PFSK-1 (cell line): ENCODE results near the gene AHI1.

ENCODE experiments used
- FOXP2 ChIP-seq: optimal IDR thresholded peaks from 2 replicates; pipeline ENCODE3; 2011; ENCODE audit warnings: borderline replicate concordance, control low read depth, inconsistent platforms; ENCODE audit not compliant: insufficient read depth; ENCODE audit errors: extremely low read length, extremely low read depth
- POLR2AphosphoS5 ChIP-seq: IDR thresholded peaks from 2 replicates; pipeline ENCODE4 v1.6.1; 2012; ENCODE audit warnings: low read depth, mild to moderate bottlenecking, control low read depth, low read length, moderate library complexity
- REST ChIP-seq, 2 experiments: IDR thresholded peaks; 2 replicates each; pipeline versions ENCODE4 v1.6.1 to v1.8.0; 2011 to 2012; ENCODE audit warnings: low read depth in 2 of 2, low read length in 2 of 2, control low read depth in 1 of 2, inconsistent platforms in 1 of 2, mild to moderate bottlenecking in 1 of 2, moderate library complexity in 1 of 2; ENCODE audit not compliant: insufficient read depth in 1 of 2
- SIN3A ChIP-seq: IDR thresholded peaks from 2 replicates; pipeline ENCODE4 v1.6.1; 2012; ENCODE audit warnings: mild to moderate bottlenecking, low read length, moderate library complexity, borderline replicate concordance; ENCODE audit not compliant: insufficient read depth
- TAF1 ChIP-seq: IDR thresholded peaks from 2 replicates; pipeline ENCODE4 v1.6.1; 2012; ENCODE audit warnings: low read length, control low read depth, borderline replicate concordance; ENCODE audit not compliant: insufficient read depth

The AHI1 gene

DNA sequence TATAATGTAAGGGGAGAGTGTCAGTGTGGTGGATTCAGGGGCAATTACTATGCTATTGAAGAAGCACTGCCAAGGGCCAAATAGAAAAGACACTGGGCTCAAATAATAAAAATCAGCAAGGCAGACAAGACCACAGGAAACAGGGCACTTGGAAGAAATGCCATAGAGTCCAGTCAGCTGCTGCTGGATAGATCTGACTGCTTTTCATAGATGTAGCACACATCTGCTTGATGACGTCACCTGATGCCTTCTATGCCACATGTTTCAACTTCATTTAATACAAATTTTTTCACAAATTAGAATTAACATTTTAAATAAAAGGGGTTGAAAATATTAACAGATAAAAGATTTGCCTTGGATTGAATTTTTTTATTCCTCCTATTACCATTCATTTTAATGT lies 23.9 kb upstream of the AHI1 start:
- no peak for TF ChIP-seq SIN3A
- no peak for TF ChIP-seq POLR2AphosphoS5
- no peak for TF ChIP-seq FOXP2
- no peak for TF ChIP-seq TAF1

DNA sequence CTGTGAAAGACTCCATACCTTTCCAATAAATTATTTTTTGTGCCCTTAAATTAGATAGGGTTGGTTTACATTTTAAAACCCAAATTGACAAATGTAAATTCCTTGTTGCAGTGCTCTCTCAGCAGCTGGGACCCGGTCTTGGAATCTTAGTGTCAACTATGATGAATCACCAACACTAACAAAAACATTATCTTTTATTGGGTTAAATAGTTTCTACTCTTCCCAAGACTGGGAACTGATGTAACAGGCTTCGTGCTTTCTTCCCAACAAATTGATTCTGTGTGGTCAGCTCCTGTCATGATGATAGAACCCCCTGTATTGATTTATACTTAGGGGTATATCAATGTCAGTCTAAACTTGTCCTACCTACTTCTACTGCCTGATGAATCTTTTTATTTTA lies 23.2 kb upstream of the AHI1 start:
- no peak for TF ChIP-seq REST (IDR thresholded peaks at IDR 0.05; ENCODE audit: insufficient read depth in 1 of 2, low read depth in 2 of 2, low read length in 2 of 2)
- no peak for TF ChIP-seq TAF1
- TF ChIP-seq POLR2AphosphoS5 = no peak
- TF ChIP-seq SIN3A = no peak
- no peak for TF ChIP-seq FOXP2

- TF ChIP-seq FOXP2 (no peak), TAF1 (no peak), REST (IDR thresholded peaks at IDR 0.05; ENCODE audit: insufficient read depth in 1 of 2, low read depth in 2 of 2, low read length in 2 of 2) (no peak), POLR2AphosphoS5 (no peak), SIN3A (no peak)
These were observed 21.8 kb upstream of the AHI1 start for GRCh38 chr6:135519348-135519747.

GRCh38 chr6:135517527-135517926 lies 20.0 kb upstream of the AHI1 start:
- TF ChIP-seq SIN3A = no peak
- no peak for TF ChIP-seq REST (IDR thresholded peaks at IDR 0.05; ENCODE audit: insufficient read depth in 1 of 2, low read depth in 2 of 2, low read length in 2 of 2)
- no peak for TF ChIP-seq TAF1
- no peak for TF ChIP-seq POLR2AphosphoS5
- TF ChIP-seq FOXP2 = no peak

- TF ChIP-seq POLR2AphosphoS5 = no peak
- no peak for TF ChIP-seq TAF1
- TF ChIP-seq SIN3A = no peak
- no peak for TF ChIP-seq FOXP2
- no peak for TF ChIP-seq REST (IDR thresholded peaks at IDR 0.05; ENCODE audit: insufficient read depth in 1 of 2, low read depth in 2 of 2, low read length in 2 of 2)
These were observed 17.2 kb upstream of the AHI1 start for GRCh38 chr6:135514706-135515105.
